Iris pigment epithelial cell (primary cell): Measurements from ENCODE around the gene YWHAE.
"Not testable (repeated sequence)": the region's sequence is repeated elsewhere in the genome, so short reads cannot be mapped to it uniquely, and the experiment has no call there.

Experiments used
- DNase-seq: peaks from one replicate; pipeline ENCODE4 v3.0.0-alpha.2; 2011; ENCODE audit warnings: low read depth

The YWHAE gene

DNA sequence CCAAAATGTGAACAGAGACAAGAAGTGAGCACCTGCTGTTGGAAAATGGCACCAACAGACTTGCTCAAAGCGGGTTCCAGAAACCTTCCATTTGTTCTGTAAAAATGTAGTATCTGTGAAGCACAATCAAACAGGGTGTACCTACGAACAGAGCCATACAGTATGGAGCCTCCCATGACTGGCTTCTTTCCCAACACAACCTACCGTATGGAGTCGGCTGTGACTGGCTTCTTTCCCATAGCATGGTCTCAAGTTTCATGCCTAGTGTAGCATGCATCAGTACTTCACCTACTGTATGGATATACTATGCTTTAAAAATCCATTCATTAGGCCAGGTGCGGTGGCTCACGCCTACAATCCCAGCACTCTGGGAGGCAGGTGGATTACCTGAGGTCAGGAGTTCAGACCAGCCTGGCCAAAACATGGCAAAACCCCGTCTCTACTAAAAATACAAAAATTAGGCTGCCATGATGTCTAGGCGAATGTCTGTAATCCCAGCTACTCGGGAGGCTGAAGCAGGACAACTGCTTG, 26.2 kb downstream of the YWHAE start:
- DNase-seq, result no peak

DNA sequence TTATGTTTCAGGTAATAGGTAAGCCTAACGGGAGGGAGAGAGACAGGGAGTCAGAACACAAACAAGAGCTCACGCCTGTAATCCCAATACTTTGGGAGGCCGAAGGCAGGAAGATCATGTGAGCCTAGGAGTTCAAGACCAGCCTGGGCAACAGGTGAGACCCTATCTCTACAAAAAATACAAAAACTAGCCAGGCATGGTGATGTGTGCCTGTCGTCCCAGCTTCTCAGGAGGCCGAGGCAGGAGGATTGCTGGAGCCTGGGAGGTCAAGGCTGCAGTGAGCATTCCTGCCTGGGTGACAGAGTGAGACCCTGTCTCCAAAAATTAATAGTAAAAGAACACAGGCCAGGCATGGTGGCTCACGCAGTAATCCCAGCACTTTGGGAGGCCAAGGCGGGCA, 27.4 kb downstream of the YWHAE start:
- no peak for DNase-seq

DNA sequence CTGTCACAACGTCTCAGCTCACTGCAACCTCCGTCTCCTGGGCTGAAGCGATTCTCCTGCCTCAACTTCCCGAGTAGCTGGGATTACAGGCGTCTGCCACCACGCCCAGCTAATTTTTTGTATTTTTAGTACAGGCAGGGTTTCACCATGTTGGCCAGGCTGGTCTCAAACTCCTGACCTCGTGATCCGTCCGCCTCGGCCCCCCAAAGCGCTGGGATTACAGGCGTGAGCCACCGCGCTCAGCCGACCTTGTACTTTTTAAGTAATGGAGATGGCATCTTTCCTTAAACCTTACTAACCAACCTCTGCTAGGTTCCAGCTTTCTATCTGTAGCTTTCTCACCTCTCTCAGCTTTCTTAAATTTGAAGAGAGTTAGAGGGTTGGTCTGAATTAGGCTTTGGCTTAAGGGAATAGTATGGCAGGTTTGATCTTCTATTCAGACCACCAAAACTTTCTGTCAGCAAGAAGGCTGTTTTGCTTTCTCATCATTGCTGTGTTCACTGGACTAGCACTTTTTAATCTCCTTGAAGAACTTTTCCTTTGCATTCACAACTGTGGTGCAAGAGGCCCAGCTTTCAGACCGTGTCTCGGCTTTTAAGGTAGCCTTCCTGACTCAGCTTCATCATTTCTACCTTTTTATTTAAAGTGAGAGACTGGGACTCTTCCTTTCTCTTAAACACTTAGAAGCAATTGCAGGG, 28.0 kb downstream of the YWHAE start:
- no peak for DNase-seq

DNA sequence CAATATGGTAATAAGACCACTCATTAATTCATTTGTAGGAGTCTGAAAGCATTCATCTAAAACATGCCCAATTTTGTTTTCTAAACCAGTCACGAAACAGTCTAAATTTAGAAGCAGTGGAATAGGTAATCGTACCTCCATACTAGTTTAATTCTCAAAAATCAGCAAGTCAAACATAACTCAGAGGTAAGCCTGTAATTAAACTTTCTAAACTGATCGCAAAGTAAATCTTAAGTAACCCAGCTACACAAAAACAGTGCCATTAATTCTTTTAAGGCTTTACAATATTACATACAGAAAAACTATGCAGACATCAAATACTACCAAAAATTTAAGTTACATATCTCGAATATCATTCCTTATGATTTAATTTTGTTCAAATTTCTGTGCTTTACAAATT, 31.4 kb downstream of the YWHAE start:
- no peak for DNase-seq

DNA sequence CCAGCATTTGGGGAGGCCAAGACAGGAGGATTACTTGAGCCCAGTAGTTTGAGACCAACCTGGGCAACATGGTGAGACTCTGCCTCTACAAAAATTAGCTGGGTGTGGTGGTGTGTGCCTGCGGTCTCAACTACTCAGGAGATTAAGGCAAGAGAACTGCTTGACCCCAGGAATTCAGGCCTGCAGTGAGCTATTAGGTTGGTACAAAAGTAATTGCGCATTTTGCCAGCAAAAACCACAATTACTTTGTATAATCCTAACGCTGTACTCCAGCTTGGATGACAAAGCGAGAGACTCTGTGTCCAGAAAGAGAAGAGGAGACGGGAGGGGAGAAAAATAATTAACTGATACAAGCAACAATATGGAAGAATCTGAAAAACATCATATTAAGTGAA, 32.7 kb downstream of the YWHAE start:
- DNase-seq, result peak; percentile 54

DNA sequence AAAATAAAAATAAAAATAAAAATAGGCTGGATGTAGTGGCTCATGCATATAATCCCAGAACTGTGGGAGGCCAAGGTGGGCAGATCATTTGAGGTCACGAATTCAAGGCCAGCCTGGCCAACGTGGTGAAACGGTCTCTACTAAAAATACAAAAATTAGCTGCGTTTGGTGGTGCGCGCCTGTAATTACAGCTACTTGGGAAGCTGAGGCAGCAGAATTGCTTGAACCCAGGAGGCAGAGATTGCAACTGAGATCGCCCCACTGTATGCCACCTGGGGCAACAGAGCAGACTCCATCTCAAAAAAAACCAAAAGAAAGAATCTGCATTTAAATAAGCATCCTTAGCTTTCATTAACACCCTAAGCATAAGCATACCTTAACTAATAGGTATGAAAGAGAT, 33.8 kb downstream of the YWHAE start:
- no peak for DNase-seq

DNA sequence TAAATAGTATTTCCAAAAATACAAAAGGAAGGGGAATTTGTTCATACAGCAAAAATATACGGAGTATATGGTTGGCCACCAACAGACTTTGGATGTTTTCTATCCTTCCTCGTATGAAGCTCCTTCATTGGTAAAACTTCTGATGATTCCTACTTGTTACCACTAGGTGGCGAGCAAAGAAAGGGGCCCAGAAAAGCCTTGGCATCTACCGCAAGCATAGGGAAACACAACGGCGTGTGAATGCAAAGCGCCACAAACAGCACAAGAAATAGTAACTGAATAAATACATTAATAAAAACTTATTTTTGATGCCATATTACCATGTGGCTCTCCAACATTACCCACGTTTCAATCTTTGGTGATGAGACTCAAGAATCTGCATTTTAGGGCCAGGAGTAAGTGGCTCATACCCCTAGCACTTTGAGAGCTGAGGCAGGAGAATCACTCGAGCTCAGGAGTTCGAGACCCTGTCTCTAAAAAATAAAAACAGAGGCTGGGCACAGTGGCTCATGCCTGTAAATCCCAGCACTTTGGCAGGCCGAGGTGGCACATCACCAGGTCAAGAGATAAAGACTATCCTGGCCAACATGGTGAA, 34.5 kb downstream of the YWHAE start:
- peak; percentile 84 for DNase-seq

DNA sequence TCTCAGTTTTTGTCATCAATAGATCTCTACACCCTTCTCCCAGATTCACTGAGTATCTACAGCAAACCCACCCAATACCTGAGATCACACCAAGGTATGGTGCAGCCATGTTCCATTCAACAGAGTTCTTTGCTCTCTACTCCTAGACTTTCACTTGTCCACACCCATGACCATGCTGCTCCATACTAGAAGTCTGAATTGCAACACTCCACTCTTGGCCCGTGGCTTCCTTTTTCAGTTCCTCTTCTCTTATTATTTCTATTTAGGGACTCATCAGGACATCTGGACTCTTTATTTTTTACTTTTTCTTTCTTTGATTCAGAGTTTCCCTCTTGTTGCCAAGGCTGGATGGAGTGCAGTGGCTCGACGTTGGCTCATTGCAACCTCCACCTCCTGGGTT, 37.1 kb downstream of the YWHAE start:
- DNase-seq, result peak; percentile 55

DNA sequence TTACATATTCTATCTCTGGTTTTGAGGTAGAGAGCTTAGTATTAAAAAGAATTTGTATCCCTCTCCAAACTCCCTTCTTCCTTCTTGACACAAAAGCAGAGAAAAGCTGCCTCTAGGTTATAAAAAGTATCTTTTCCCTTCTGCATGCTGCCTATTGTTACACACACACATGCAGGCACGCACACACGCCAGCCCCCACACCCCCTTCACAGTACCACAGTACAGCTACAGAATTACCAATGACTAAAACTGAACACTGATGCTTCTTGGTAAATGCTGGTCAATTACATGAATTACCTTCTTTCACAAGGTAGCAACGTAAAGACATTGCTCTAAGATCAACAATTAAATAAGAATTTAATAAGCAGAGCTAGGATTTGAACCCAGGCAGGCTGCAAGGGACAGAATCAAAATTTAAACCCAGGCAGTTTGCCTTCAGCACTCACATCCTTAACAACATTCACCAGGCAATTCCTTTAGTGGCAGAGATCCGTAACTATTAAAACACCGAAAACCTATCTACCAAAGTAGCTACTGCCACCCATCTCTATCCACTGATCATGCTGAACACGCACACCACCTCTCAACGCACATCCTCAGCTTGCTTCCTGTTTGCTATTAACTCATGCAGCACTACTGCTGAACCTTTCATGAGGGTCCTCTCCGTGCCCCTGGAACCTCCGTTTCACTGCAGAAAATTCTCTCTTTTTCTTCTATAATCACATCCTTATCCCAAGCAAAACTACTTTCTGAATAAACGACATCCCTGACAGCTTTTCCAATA, 37.8 kb downstream of the YWHAE start:
- no peak for DNase-seq

DNA sequence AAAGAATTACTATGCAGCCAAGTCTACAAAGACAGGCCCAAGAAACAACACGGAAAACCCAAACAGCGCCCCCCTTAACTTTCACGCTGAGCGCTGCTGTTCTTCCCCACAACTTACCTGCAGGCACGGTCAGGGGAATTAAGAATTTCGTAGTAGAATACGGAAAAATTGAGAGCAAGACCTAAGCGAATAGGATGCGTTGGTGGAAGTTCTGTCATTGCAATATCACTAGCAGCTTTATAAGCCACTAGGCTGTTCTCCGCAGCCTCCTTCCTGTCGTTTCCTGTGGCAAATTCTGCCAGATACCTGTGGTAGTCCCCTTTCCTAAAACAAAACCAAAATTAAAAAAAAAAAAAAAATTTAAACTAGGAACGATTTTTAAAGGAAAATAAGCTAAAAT, 39.0 kb downstream of the YWHAE start:
- no peak for DNase-seq

DNA sequence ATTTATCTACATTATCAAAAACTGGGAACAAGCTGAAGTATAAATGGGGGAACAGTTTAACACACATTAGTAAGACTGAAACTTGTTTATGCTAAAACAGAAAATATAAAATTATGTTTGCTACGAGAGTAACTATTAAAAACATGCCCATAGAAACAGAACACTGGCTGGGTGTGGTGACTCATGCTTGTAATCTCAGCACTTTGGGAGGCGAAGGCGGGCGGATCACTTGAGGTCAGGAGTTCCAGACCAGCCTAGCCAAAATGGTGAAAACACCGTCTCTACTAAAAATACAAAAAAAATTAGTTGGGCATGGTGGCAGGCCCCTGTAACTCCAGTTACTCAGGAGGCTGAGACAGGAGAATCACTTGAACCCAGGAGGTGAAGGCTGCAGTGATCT, 39.7 kb downstream of the YWHAE start:
- DNase-seq, result peak; percentile 72

DNA sequence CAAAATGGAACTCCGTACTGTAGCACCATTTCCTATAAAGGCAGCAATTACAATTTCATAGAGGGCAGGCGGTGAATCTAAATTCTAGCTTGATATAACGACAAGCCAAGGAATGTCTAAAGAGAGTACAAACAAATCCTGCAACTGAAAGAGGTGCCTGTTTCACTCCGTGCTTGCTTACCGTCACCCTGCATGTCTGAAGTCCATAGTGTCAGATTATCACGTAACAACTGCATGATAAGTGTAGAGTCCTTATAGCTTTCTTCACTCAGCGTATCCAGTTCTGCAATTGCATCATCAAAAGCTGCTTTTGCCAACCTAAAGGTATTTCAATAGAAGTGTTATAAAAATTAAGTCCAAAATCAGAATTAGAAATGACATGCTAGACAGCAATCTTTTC, 46.0 kb downstream of the YWHAE start:
- DNase-seq, result no peak

DNA sequence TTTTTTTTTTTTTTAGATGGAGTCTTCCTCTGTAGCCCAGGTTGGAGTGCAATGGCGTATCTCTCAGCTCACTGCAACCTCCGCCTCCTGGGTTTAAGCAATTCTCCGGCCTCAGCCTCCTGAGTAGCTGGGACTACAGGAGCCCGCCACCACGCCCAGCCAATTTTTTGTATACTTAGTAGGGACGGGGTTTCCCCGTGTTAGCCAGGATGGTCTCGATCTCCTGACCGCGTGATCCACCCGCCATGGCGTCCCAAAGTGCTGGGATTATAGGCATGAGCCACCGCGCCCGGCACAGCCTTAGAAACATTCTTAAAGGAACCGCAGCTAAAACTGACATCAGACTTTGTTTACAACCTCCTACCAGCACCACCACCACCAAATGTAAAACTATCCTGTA, 47.5 kb downstream of the YWHAE start:
- not testable (repeated sequence) for DNase-seq

DNA sequence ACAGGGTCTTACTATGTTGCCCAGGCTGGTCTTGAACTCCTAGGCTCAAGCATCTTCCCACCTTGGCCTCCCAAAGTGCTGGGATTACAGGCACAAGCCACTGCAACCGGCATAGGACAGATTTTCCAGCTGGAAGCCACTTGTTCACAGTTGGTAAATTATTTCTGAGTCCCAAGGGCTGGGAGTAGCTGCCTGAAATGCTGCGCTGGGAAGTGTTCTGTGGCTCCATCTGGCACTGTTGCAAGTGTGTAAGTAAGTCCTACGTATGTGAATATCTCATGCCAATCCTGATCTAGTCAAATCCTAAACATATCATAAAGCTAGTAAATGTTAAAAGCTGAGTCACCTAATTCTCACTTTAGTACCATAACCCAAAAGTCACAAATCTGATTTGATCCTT, 48.1 kb downstream of the YWHAE start:
- no peak for DNase-seq

DNA sequence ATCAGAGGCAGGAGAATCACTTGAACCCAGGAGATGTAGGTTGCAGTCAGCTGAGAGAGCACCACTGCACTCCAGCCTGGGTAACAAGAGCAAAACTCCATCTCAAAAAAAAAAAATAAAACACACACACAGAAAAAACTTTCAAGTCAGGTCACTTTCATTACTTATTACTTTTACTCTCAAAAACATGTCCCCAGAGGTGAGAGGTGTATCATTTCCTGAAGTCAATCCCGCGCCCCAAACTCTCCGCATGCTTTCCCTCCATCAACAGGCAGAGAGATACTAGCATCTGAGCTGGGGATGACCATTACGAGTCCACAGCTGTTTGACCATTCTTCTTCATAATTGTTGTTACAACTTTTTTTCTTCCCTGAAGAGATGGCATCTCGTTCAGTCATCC, 48.7 kb downstream of the YWHAE start:
- DNase-seq, result no peak

DNA sequence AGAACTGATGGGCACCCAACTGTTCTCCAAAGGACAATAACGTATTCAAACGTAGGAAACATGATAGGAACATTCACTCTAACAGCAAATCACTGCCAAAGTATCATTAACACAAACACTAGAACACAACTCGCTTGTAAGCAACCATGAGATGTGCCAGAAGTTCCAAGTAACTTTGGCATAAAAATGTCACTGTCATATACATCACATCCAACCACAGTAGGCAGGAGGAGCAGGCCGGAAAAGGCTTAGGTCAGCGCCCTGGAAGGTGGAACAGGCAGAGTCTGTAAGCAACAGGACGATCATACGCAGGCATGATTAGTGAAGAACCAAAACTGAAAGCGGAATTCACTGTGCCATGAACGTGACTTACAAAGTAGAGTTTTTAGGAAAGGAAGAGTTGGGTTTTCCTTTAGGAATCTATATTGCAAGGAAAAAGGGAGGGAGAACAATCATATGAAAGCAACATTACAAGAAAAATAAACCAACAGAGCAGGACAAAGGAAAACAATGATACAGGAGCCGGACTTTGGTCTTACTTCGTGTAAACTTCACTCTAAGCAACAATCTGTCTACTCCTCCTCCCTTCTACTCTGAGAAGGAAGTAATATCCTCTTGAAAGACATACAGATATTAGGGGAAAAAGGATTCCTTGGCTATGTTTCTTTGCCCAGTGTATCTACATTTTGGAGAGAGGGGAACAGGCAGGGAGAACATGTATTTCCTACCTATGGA, 52.3 kb downstream of the YWHAE start:
- DNase-seq, result peak; percentile 50

DNA sequence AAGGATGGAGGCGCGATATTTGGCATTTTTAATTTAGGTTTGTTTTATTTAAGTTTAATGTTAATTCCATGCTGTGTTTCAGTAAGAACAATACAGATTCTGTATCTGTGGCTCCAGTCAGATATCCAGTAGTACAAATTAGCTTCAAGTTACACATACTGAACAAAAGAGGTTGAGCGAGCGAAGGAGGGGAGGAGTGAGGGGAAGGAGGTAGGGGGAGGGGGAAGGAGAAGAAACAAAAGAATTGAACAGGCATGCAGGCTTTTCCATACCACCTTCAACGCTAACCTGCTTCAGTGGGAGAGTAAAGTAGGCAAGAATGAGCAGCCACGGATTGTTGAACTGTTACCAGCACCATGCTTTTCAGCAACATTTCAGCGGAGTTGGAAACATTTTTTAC, 55.5 kb downstream of the YWHAE start:
- DNase-seq, result no peak

DNA sequence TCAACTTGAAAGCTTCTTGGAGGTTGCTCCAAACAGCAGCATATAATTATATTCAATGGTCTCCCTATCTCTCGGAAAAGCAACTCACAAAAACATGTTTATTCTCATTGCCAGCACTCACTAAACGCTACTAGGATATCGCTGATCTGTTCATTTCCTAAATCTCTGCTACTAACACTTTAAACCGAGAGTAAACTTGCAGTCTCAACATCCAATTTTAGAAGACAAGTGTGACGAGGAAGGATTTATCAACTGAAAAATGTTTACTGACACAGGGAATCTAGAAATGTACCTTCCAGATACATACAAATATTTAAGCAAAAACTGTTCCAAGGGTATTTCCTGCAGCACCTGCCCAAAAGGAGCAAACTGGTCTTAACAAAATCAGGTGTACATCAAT, 56.5 kb downstream of the YWHAE start:
- no peak for DNase-seq

DNA sequence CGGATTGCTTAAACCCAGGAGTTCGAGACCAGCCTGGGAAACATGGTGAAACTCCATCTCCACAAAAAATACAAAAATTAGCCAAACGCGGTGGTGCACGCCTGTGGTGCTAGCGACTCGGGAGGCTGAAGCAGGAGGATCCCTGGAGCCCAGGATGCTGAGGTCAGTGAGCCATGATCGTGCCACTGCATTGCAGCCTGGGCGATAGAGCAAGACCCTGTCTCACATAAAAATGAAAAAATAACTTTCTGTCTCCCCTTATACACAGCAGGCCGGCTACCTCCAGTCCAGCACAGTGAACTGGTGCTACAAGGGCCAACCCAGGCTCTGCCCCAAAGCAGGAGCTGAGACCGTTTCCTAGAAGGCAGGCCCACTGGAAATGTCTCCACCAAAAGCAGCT, 59.7 kb downstream of the YWHAE start:
- no peak for DNase-seq

DNA sequence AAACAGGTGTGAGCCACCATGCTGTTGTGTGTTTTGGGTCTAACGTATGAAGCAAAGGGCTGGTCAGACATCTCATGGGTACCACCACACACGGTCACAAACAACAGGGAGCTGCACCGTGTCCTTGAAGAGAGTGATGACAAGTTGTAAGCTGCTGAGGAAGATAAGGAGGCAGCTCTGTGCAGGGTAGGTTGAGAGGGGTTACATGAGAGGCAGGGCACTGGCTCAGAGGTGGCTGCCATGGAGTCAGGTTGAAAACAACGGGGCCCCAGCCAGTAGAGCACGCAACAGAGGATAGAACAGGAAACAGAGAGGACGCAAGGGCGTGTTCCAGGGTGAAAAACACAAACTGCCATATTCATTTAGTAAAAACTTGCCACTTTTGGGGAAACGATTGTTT, 68.3 kb downstream of the YWHAE start:
- no peak for DNase-seq

DNA sequence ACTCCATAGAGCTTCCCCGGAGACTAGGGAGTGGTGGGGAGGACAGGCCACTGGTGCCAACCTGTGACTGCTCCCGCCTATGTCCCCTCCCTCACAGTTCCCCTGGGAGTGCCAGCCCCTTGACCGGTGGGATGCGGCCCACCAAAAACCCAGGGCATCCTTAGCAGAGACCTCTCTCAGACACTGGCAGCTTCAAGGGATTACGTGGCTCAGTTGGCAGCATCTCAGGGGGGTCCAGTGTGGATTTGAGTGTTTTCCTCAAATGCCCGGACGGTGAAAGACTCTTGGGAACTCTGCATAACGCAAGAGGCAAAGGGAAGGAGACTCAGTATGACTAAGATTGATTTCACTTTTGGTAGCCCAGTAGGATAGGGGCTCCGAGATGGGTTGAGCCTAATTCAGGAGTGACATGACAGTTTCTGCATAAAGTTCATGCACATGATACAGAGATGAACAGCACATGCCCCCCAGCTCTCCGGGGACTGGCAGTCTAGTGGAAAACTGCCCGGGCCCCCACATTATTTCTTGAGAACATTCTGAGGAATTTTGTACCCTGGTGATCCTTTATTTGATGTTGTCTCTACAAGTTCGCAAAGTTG, 70.2 kb downstream of the YWHAE start:
- DNase-seq, result no peak

DNA sequence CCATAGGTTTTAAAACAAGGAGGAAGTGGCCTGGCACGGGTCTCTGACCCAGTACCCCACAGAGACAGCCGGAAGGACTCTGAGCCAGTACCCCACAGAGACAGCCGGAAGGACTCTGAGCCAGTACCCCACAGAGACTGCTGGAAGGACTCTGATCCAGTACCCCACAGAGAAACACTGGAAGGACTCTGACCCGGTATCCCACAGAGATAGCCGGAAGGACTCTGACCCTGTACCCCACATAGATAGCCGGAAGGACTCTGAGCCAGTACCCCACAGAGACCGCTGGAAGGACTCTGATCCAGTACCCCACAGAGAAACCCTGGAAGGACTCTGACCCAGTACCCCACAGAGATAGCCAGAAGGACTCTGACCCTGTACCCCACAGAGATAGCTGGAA, 71.6 kb downstream of the YWHAE start:
- DNase-seq, result no peak
